Endodermal cell (in vitro differentiated cells): Measurements from ENCODE around the gene MAN2A2. TPM values are rescaled to one million over a fixed set of nuclear protein-coding genes. Genes with fewer than 3 reads are reported as not detected.

ENCODE experiments used
- DNase-seq: peaks from one replicate; pipeline ENCODE4 v3.0.0-alpha.2; 2017
- H3K27ac ChIP-seq: 2 replicates; pipeline ENCODE4 v1.5.1; 2013; ENCODE audit warnings: mild to moderate bottlenecking, low read depth, low read length, moderate library complexity
- H3K27me3 ChIP-seq: 2 replicates; pipeline ENCODE4 v1.6.1; 2013; ENCODE audit warnings: mild to moderate bottlenecking, low read length, moderate library complexity; ENCODE audit not compliant: insufficient read depth, control insufficient read depth, poor library complexity, severe bottlenecking
- H3K36me3 ChIP-seq: 2 replicates; pipeline ENCODE4 v1.7.0; 2013; ENCODE audit warnings: mild to moderate bottlenecking, low read length, moderate library complexity; ENCODE audit not compliant: control insufficient read depth, insufficient read depth
- H3K4me1 ChIP-seq: one replicate; pipeline ENCODE4 v1.7.0; 2013; ENCODE audit warnings: low read length; ENCODE audit not compliant: control insufficient read depth, insufficient read depth
- H3K4me3 ChIP-seq: 2 replicates; pipeline ENCODE4 v1.5.1; 2013; ENCODE audit warnings: mild to moderate bottlenecking, low read length, moderate library complexity
- H3K9ac ChIP-seq: 2 replicates; pipeline ENCODE4 v1.6.1; 2013; ENCODE audit warnings: mild to moderate bottlenecking, low read length, moderate library complexity; ENCODE audit not compliant: poor library complexity, severe bottlenecking; ENCODE audit errors: extremely low read depth
- H3K9me3 ChIP-seq: 2 replicates; pipeline ENCODE4 v1.6.1; 2013; ENCODE audit warnings: mild to moderate bottlenecking, low read length, moderate library complexity; ENCODE audit not compliant: control insufficient read depth
- H3K27ac Mint-ChIP-seq: 2 replicates; pipeline ENCODE4 v1.8.0; 2020; ENCODE audit warnings: mixed read lengths
- H3K27me3 Mint-ChIP-seq: 2 replicates; pipeline ENCODE4 v1.8.0; 2021; ENCODE audit warnings: mild to moderate bottlenecking, mixed read lengths; ENCODE audit not compliant: insufficient read depth
- H3K36me3 Mint-ChIP-seq: 2 replicates; pipeline ENCODE4 v1.8.0; 2020; ENCODE audit warnings: low read depth, mixed read lengths
- H3K4me1 Mint-ChIP-seq: 2 replicates; pipeline ENCODE4 v1.8.0; 2020; ENCODE audit warnings: mixed read lengths
- H3K4me3 Mint-ChIP-seq: 2 replicates; pipeline ENCODE4 v1.8.0; 2020; ENCODE audit warnings: mild to moderate bottlenecking, moderate library complexity, mixed read lengths
- H3K9me3 Mint-ChIP-seq: 2 replicates; pipeline ENCODE4 v1.8.0; 2020; ENCODE audit warnings: mild to moderate bottlenecking, mixed read lengths
- CTCF ChIP-seq: fragments of 200-600 bp; sonication (generic); conservative IDR thresholded peaks from 2 replicates; pipeline ENCODE4 v1.5.0; 2021; ENCODE audit warnings: antibody characterized with exemption, mild to moderate bottlenecking
- WGBS, 2 experiments: methylation state at CpG; one replicate each; pipeline versions ENCODE4 v1.1.5 to v1.1.7; 2013; ENCODE audit warnings: missing lambda C conversion rate in 2 of 2, mixed read lengths in 1 of 2; ENCODE audit not compliant: insufficient coverage in 1 of 2, insufficient read length in 1 of 2; 5-methylcytosine and 5-hydroxymethylcytosine counted together
- total RNA-seq, 2 donors: library from RNA; stranded (reverse); fragmentation: NEBNext Ultra II Directional in 1 of 2; extraction: Animal tissue kit (Norgen Biotek cat#: 25700) in 1 of 2; gene quantifications; 2 replicates in 1 of 2; 3 replicates in 1 of 2; pipeline ENCODE4 v1.2.1, GENCODE V29; 2021

Gene MAN2A2
- total RNA-seq, 2 donors from 2014 or later, result 41.0 to 62.9 TPM

DNA sequence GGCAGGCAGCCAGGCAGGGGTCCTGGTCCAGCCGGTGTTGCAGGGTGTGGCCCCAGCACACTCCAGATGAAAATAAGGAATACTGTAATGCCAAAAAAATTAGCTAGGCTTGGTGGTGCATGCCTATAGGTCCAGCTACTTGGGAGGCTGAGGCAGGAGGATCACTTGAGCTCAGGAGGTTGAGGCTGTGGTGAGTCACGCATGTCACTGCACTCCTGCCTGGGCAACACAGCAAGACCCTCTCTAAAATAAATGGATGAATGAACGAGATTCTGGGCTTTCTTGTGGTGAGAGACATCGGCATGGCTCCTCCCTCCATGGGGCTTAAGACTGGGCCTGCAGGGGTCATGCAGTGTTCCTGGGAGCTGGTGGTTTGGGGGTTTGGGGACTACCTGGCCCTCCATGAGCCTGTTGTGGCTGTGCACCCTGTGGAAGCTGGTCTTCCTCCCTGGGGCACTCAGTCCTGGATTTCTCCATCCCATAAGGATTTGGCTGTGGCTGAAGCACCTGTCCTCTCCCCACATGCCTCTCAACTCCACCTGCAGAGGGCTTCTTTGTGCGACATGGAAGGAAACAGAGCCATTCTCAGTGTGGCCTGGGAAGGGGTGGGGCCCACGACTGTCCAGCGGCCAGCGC, 44.0 kb downstream of the MAN2A2 start:
- Mint-ChIP-seq H3K27ac (no peak overlapping the region), H3K27me3 (no peaks in the 10 kb centered on the region), H3K36me3 (peaks cover 70% of the 10 kb centered on the region), H3K4me1 (no peaks in the 10 kb centered on the region), H3K9me3 (no peaks in the 10 kb centered on the region), H3K4me3 (no peak overlapping the region)
- Histone ChIP-seq H3K36me3 (peaks cover 77% of the 10 kb centered on the region), H3K9ac (no peak overlapping the region), H3K9me3 (no peaks in the 10 kb centered on the region), H3K27ac (no peak overlapping the region), H3K27me3 (no peaks in the 10 kb centered on the region), H3K4me1 (no peaks in the 10 kb centered on the region), H3K4me3 (no peak overlapping the region)
- WGBS, 2 experiments, result 96 to 97% methylated on average over 8 of the region's 8 CpGs
- TF ChIP-seq CTCF, result no peak
- no peak for DNase-seq

GRCh38 chr15:90947577-90948357, 44.7 kb downstream of the MAN2A2 start:
- Histone ChIP-seq H3K9ac (no peak overlapping the region), H3K27ac (no peak overlapping the region), H3K27me3 (no peaks in the 10 kb centered on the region), H3K36me3 (peaks cover 70% of the 10 kb centered on the region), H3K9me3 (no peaks in the 10 kb centered on the region), H3K4me3 (no peak overlapping the region), H3K4me1 (no peaks in the 10 kb centered on the region)
- no peaks in the 10 kb centered on the region for H3K9me3 Mint-ChIP-seq
- no peak for DNase-seq
- H3K36me3 Mint-ChIP-seq, result peaks cover 66% of the 10 kb centered on the region
- 96 to 97% methylated on average over 13 to 18 of the region's 18 CpGs for WGBS, 2 experiments
- H3K4me3 Mint-ChIP-seq, result no peak overlapping the region
- no peak for TF ChIP-seq CTCF
- H3K27me3 Mint-ChIP-seq, result no peaks in the 10 kb centered on the region
- H3K4me1 Mint-ChIP-seq, result no peaks in the 10 kb centered on the region
- no peak overlapping the region for H3K27ac Mint-ChIP-seq

- no peak overlapping the region for H3K27ac ChIP-seq
- no peaks in the 10 kb centered on the region for H3K27me3 ChIP-seq
- TF ChIP-seq CTCF, result no peak
- Mint-ChIP-seq H3K9me3 (no peaks in the 10 kb centered on the region), H3K27me3 (no peaks in the 10 kb centered on the region), H3K4me1 (no peaks in the 10 kb centered on the region), H3K27ac (no peak overlapping the region), H3K36me3 (peaks cover 66% of the 10 kb centered on the region), H3K4me3 (no peak overlapping the region)
- H3K9ac ChIP-seq, result no peak overlapping the region
- no peaks in the 10 kb centered on the region for H3K4me1 ChIP-seq
- DNase-seq, result no peak
- 91 to 93% methylated on average over 4 to 8 of the region's 8 CpGs for WGBS, 2 experiments
- H3K9me3 ChIP-seq, result no peaks in the 10 kb centered on the region
- peaks cover 66% of the 10 kb centered on the region for H3K36me3 ChIP-seq
- H3K4me3 ChIP-seq, result no peak overlapping the region
Measured at GRCh38 chr15:90948506-90948905, 45.4 kb downstream of the MAN2A2 start.
